NCI-H460 (cell line): ENCODE data around the gene TMEM11. TPM values are rescaled to one million over a fixed set of nuclear protein-coding genes. Genes with fewer than 3 reads are reported as not detected.
"Not testable (repeated sequence)": the region's sequence is repeated elsewhere in the genome, so short reads cannot be mapped to it uniquely, and the experiment has no call there.

Experiments used
- DNase-seq: peaks from one replicate; pipeline ENCODE4 v3.0.0-alpha.2; 2016; ENCODE audit warnings: low read depth; ENCODE audit errors: extremely low read depth
- total RNA-seq: library from RNA; depleted of rRNA; stranded (reverse); fragments of >200 nt; shearing (Covaris generic); gene quantifications from 2 replicates; pipeline ENCODE4 v1.2.3, GENCODE V29; 2014

The TMEM11 gene
- total RNA-seq, 1 experiment from 2014 or later = 26.1 TPM

- no peak for DNase-seq
Observed at GRCh38 chr17:21242780-21243515, 29.0 kb upstream of the TMEM11 start.

- DNase-seq = no peak
Observed at GRCh38 chr17:21242026-21242697, 28.2 kb upstream of the TMEM11 start.

- no peak for DNase-seq
Observed at GRCh38 chr17:21241564-21241963, 27.6 kb upstream of the TMEM11 start.

- no peak for DNase-seq
Observed at GRCh38 chr17:21240369-21241055, 26.6 kb upstream of the TMEM11 start.

- DNase-seq = peak; percentile 26
Observed at GRCh38 chr17:21239680-21240368, 25.9 kb upstream of the TMEM11 start.

- no peak for DNase-seq
Observed at GRCh38 chr17:21235921-21236320, 22.0 kb upstream of the TMEM11 start.

GRCh38 chr17:21233581-21234347 lies 19.8 kb upstream of the TMEM11 start:
- no peak for DNase-seq

- DNase-seq = no peak
Observed at GRCh38 chr17:21232033-21232749, 18.2 kb upstream of the TMEM11 start.

GRCh38 chr17:21231533-21231932 lies 17.6 kb upstream of the TMEM11 start:
- no peak for DNase-seq

GRCh38 chr17:21228845-21229244 lies 14.9 kb upstream of the TMEM11 start:
- no peak for DNase-seq

GRCh38 chr17:21228111-21228510 lies 14.2 kb upstream of the TMEM11 start:
- DNase-seq = no peak

- DNase-seq = not testable (repeated sequence)
Observed at GRCh38 chr17:21227277-21227676, 13.3 kb upstream of the TMEM11 start.

- no peak for DNase-seq
Observed at GRCh38 chr17:21223086-21223485, 9.1 kb upstream of the TMEM11 start.

- no peak for DNase-seq
Observed at GRCh38 chr17:21218831-21219380, 4.9 kb upstream of the TMEM11 start.

GRCh38 chr17:21218101-21218500 lies 4.1 kb upstream of the TMEM11 start:
- no peak for DNase-seq

GRCh38 chr17:21217346-21217745 lies 3.4 kb upstream of the TMEM11 start:
- no peak for DNase-seq

GRCh38 chr17:21215935-21216334 lies 2.0 kb upstream of the TMEM11 start:
- DNase-seq = no peak

GRCh38 chr17:21214777-21215541 lies 998 bp upstream of the TMEM11 start:
- no peak for DNase-seq

GRCh38 chr17:21213638-21214014 lies 335 bp downstream of the TMEM11 start:
- no peak for DNase-seq
